Stimulated activated CD8-positive, alpha-beta memory T cell treated with anti-CD3 and anti-CD28 coated beads, Interleukin-7, amount 100 ng/mL, for 4 hours (primary cell): ENCODE results near the gene CCNG1.
"Not testable (repeated sequence)": the region's sequence is repeated elsewhere in the genome, so short reads cannot be mapped to it uniquely, and the experiment has no call there.

Experiments used
- DNase-seq, 2 donors: peaks; one replicate each; pipeline ENCODE4 v3.0.0-alpha.2; 2020; ENCODE audit warnings: low read depth in 2 of 2

The CCNG1 gene

GRCh38 chr5:163440954-163441353, 3.6 kb downstream of the CCNG1 start:
- DNase-seq, result no peak

GRCh38 chr5:163444526-163444925, 7.1 kb downstream of the CCNG1 start:
- DNase-seq, result no peak

GRCh38 chr5:163445345-163445744, 8.0 kb downstream of the CCNG1 start:
- DNase-seq, result no peak

GRCh38 chr5:163447191-163447590, 9.8 kb downstream of the CCNG1 start:
- no peak for DNase-seq

GRCh38 chr5:163447875-163448274, 10.5 kb downstream of the CCNG1 start:
- no peak for DNase-seq

- DNase-seq, result no peak
Observed at GRCh38 chr5:163448491-163448890, 11.1 kb downstream of the CCNG1 start.

GRCh38 chr5:163451489-163451888, 14.1 kb downstream of the CCNG1 start:
- no peak for DNase-seq

GRCh38 chr5:163453705-163454104, 16.3 kb downstream of the CCNG1 start:
- DNase-seq, result no peak

- not testable (repeated sequence) for DNase-seq
Observed at GRCh38 chr5:163455406-163455805, 18.0 kb downstream of the CCNG1 start.

- no peak for DNase-seq
Observed at GRCh38 chr5:163456029-163456589, 18.7 kb downstream of the CCNG1 start.

GRCh38 chr5:163456840-163457239, 19.4 kb downstream of the CCNG1 start:
- no peak for DNase-seq

GRCh38 chr5:163458778-163459385, 21.5 kb downstream of the CCNG1 start:
- no peak for DNase-seq

- no peak for DNase-seq
Observed at GRCh38 chr5:163459462-163459818, 22.0 kb downstream of the CCNG1 start.

GRCh38 chr5:163459819-163460561, 22.6 kb downstream of the CCNG1 start, which contains the start of gene NUDCD2:
Gene NUDCD2 (minus strand): TSS chr5:163460102. CDS start chr5:163460050, 52 bp downstream.
- DNase-seq, result peak; percentile 90 to 92

- DNase-seq, result no peak
Observed at GRCh38 chr5:163460562-163461171, 23.3 kb downstream of the CCNG1 start, which contains the start of gene HMMR. Gene HMMR (plus strand): TSS chr5:163460632. CDS start chr5:163460693, 61 bp downstream.

- no peak for DNase-seq
Observed at GRCh38 chr5:163463063-163463435, 25.7 kb downstream of the CCNG1 start.

- no peak for DNase-seq
Observed at GRCh38 chr5:163467682-163468081, 30.3 kb downstream of the CCNG1 start.

- DNase-seq, result no peak
Observed at GRCh38 chr5:163473635-163474243, 36.3 kb downstream of the CCNG1 start.

GRCh38 chr5:163475411-163475810, 38.0 kb downstream of the CCNG1 start:
- DNase-seq, result no peak

GRCh38 chr5:163478126-163478981, 41.0 kb downstream of the CCNG1 start:
- DNase-seq, result no peak

- no peak for DNase-seq
Observed at GRCh38 chr5:163478982-163479271, 41.5 kb downstream of the CCNG1 start.
